ENCODE results near the gene PPDPF. TPM values are rescaled to one million over a fixed set of nuclear protein-coding genes. Genes with fewer than 3 reads are reported as not detected.

Gene PPDPF
- total RNA-seq, 2 donors from 2014 or later: 138 to 185 TPM

DNA sequence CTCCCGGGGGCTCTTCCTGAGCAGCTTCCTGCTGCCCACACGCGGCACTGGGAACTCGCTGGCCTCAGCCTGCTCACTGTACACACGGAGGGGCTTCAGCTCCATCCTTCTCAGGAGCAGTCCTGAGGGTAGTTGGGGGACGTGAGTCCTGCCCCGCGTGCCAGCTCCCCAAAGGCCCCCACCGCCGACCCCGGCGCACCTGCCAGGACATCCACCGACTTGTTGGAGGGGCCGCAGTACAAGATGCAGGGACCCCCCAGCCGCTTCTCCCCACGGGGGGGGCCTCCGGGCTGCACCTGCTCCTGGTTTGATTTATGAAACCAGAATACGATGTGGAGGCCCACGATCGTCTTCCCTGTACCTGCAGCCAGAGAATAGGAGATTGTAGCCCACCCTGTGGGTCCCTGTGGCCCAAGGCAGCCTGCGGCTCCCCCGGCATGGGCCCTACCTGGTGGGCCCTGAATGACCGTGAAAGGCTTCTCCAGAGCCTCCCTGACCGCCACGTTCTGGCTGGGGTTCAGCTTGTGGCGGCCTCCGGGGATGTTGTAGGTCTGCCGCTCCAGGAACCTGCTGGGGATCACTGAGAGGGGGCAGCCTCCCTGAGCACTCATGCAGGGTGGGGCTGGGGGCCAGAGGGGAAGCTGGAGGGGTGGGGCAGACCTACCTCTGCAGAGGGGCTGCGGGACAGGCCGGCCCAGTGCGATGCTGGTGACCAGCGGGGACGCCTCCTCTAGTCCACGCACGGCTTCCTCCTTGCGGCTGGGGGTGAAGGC, 41.2 kb downstream of the PPDPF start:
- no peak for DNase-seq (ENCODE audit: low spot score)
- Histone ChIP-seq H3K4me3 (no peak overlapping the region), H3K9me3 (no peaks in the 10 kb centered on the region), H3K27me3 (no peaks in the 10 kb centered on the region), H3K27ac (no peak overlapping the region), H3K4me1 (no peaks in the 10 kb centered on the region), H3K36me3 (peaks cover 66% of the 10 kb centered on the region)
- TF ChIP-seq, protein P1, sequence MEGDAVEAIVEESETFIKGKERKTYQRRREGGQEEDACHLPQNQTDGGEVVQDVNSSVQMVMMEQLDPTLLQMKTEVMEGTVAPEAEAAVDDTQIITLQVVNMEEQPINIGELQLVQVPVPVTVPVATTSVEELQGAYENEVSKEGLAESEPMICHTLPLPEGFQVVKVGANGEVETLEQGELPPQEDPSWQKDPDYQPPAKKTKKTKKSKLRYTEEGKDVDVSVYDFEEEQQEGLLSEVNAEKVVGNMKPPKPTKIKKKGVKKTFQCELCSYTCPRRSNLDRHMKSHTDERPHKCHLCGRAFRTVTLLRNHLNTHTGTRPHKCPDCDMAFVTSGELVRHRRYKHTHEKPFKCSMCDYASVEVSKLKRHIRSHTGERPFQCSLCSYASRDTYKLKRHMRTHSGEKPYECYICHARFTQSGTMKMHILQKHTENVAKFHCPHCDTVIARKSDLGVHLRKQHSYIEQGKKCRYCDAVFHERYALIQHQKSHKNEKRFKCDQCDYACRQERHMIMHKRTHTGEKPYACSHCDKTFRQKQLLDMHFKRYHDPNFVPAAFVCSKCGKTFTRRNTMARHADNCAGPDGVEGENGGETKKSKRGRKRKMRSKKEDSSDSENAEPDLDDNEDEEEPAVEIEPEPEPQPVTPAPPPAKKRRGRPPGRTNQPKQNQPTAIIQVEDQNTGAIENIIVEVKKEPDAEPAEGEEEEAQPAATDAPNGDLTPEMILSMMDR (IDR thresholded peaks at IDR 0.05): no peak

DNA sequence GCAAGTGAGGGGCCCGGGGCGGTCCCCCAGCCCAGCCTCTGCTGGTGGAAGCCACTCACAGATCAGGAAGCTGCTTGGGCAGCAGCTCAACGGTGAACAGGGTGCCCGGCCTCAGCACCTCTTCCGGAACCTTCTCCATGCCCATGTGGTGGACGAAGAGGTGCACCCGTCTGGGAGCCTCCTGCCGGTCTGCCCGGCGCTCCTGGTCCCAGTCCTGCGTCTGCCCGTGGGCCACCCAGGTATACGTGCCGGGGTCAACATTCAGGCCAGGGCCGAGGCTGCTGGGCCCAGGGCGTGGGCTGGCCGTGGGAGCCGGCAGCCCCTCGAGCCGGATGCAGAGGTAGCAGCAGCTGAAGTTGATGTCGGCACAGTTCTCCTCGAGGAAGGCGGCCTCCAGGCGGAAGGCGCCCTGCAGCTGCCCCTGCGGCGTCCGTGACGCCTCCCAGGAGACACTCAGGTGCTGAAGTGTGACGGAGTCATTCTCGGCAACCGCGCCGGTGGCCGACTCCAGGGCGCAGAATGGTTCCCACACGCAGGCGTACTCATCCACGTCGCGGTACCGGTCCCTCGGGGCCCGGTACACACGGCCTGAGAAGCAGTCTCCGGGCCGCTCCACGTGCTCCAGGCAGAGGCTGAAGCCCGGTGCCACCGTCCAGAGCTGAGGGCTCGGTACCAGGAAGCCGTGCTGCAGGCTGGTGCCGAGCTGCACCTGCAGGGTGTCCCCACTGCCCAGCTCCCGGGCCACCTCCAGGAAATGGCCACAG, 42.1 kb downstream of the PPDPF start:
- H3K9me3 ChIP-seq: no peaks in the 10 kb centered on the region
- H3K4me1 ChIP-seq: no peaks in the 10 kb centered on the region
- H3K36me3 ChIP-seq: peaks cover 66% of the 10 kb centered on the region
- no peaks in the 10 kb centered on the region for H3K27me3 ChIP-seq
- no peak overlapping the region for H3K27ac ChIP-seq
- no peak for DNase-seq (ENCODE audit: low spot score)
- TF ChIP-seq, protein P1 (IDR thresholded peaks at IDR 0.05): no peak
- H3K4me3 ChIP-seq: no peak overlapping the region

DNA sequence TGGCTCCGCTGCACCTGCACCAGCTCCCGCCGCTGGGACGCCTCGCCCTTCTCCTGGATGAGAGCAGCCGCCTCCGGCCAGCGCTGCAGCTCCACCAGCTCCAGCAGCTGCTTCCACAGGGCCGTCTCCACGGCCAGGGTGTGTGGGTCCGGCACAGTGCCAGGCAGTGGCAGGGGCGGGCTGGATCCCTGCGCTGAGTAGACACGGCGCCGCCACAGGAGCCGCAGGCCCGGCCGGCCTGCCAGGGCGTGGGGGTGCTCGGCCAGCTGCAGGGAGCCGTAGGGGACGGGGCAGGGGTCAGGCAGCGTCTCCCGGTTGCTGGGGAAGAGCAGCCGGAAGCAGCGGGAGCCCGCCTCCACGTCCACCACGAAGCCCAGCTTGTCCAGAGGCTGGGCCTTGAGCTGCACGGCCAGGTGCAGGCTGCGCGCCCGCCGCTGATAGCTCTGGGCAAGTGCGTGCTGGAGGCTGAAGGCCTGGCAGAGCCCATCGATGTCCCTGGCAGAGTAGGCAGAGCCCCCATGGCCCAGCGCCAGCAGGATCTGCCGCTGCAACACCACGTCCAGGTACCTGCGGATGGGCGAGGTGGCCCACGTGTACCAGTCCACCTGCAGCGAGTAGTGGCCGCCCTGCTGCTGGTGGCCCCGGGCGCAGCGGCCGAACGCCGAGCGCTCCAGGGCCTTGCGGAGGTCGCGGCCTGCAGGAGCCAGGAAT, 42.8 kb downstream of the PPDPF start:
- H3K9me3 ChIP-seq: no peaks in the 10 kb centered on the region
- H3K4me1 ChIP-seq: no peaks in the 10 kb centered on the region
- H3K4me3 ChIP-seq: no peak overlapping the region
- no peak for DNase-seq (ENCODE audit: low spot score)
- H3K27me3 ChIP-seq: no peaks in the 10 kb centered on the region
- H3K36me3 ChIP-seq: peaks cover 66% of the 10 kb centered on the region
- no peak overlapping the region for H3K27ac ChIP-seq
- TF ChIP-seq, protein P1 (IDR thresholded peaks at IDR 0.05): no peak

DNA sequence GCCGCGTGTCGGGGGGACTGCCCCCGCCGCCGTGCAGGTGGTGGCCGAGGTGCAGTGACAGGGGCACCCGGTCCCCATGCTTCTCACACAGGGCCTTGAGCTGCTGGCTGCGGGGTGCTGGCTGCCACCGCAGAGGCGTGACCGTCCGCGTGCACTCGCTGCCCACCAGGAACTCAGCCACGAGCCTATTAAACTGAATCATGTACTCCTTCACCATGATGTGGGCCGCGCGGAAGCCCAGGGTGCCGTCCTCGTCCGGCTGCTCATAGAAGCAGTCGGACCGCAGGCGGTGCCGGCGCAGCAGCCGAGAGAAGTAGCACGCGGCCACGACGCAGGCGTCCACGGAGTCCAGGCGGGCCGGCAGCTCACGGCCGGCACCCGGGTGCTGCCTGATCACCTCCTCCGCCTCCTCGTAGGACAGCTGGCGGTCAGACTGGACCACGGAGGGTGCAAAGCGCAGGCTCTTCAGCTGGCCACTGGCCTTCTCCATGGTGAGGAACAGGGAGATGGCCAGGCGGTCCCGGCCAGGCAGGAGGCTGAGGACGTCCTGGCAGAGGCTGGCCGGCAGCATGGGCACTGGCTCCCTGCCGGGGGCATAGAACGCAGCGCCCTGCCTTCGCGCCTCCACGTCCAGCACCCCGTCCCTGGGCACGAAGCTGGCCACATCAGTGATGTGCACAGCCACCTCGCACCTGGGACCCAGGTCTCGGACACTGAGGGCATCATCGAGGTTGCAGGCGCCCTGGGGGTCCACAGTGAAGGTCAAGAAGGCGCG, 43.7 kb downstream of the PPDPF start:
- no peak for DNase-seq (ENCODE audit: low spot score)
- H3K27me3 ChIP-seq: no peaks in the 10 kb centered on the region
- no peaks in the 10 kb centered on the region for H3K4me1 ChIP-seq
- no peak overlapping the region for H3K4me3 ChIP-seq
- TF ChIP-seq, protein P1 (IDR thresholded peaks at IDR 0.05): no peak
- H3K9me3 ChIP-seq: no peaks in the 10 kb centered on the region
- H3K36me3 ChIP-seq: peaks cover 62% of the 10 kb centered on the region
- H3K27ac ChIP-seq: no peak overlapping the region

DNA sequence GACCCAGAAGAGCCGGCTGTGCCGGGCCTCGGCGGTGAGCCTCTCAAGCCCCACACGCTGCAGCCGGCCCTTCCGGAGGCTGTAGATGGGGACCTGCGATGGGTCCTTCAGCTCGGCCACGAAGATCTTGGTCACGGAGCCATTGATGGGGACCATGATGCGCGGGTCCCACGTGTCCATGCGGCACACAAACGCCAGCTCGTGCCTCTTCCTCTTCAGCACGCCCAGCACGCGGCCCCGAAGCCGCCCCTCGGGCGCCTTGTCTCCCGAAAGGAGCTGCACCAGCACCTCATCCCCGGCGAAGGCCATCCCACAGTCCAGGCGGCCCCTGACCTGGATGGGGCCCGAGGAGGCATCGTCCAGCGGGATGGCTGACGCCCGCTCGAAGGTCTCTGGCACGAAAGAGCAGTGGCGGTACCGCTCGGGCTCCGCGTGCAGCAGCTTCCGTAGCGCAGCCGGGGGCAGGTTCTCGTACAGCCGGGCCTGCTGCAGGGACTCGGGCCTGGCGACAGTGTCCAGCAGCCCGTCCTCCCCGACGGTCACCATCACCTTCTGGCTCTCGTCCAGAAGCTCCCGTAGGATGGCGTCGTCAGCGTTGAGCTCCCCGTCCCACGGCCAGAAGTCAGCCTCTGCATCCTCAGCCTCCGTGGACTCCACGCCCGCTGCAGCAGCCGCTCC, 44.6 kb downstream of the PPDPF start:
- Histone ChIP-seq H3K4me1 (no peaks in the 10 kb centered on the region), H3K36me3 (peaks cover 57% of the 10 kb centered on the region), H3K9me3 (no peaks in the 10 kb centered on the region), H3K4me3 (no peak overlapping the region), H3K27me3 (no peaks in the 10 kb centered on the region), H3K27ac (no peak overlapping the region)
- TF ChIP-seq, protein P1 (IDR thresholded peaks at IDR 0.05): no peak
- DNase-seq (ENCODE audit: low spot score): no peak

Measured in right atrium auricular region (tissue), 2 donors.